HG03280 (cell line): ENCODE results near the gene RPS6KA2.

Experiments used
- ATAC-seq: cut with Tn5 transposase; IDR thresholded peaks from one replicate; pipeline ENCODE4 v1.9.1; 2021; ENCODE audit warnings: mild to moderate bottlenecking, moderate library complexity; ENCODE audit not compliant: unreplicated experiment

RPS6KA2 gene

GRCh38 chr6:166578536-166579236 lies 48.4 kb downstream of the RPS6KA2 start:
- no peak for ATAC-seq

DNA sequence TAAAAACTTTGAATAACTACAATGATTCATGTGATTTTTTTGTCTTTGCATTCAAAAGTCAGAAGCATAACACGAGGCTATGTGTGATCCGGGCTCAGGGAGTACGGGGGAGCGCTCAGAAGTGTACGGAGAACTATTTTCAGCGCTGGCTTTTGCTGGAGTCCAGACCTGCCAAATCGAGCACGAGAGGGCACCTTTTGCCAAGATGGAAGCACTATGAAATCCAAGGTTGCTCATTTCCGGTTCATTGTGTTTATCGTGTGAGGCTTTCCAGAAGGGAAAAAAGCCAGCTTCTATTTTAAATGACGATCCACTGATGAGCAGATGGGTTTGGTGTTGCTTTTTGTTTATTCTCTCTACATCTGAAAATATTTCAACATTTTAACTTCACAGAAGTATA lies 51.8 kb downstream of the RPS6KA2 start:
- no peak for ATAC-seq

DNA sequence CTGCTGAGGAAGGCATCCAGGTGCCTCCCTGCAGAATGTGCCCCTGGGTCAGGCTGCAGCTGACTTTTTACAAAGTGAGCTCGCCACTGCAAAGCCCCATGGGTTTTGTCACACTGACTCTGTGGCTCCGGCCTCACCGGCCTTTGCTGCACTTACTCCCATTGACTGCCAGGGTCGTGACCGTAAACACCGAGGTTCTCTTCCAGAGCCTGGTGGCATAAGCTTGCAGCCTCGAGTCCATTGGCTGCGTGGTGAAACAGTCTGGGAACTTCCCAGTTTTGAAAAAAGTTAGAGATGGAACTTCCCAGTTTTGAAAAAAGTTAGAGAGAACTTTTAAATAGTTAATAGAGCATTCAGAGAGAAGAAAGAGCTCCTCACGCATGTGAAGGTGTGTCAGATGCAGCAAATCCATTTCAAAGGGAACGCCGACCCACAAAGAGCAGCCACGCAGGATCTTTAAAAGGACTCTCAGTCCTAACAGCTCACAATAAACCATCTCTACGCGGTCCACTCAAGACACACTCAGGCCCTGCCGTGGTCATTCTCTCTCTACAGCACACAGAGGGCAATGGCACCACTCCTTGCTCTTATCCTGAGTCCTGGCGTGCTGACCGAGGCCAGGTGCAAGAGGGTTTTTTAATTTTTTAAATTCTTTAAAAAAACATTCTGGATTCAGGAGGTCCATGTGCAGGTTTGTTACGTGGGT lies 53.4 kb downstream of the RPS6KA2 start:
- ATAC-seq: no peak

DNA sequence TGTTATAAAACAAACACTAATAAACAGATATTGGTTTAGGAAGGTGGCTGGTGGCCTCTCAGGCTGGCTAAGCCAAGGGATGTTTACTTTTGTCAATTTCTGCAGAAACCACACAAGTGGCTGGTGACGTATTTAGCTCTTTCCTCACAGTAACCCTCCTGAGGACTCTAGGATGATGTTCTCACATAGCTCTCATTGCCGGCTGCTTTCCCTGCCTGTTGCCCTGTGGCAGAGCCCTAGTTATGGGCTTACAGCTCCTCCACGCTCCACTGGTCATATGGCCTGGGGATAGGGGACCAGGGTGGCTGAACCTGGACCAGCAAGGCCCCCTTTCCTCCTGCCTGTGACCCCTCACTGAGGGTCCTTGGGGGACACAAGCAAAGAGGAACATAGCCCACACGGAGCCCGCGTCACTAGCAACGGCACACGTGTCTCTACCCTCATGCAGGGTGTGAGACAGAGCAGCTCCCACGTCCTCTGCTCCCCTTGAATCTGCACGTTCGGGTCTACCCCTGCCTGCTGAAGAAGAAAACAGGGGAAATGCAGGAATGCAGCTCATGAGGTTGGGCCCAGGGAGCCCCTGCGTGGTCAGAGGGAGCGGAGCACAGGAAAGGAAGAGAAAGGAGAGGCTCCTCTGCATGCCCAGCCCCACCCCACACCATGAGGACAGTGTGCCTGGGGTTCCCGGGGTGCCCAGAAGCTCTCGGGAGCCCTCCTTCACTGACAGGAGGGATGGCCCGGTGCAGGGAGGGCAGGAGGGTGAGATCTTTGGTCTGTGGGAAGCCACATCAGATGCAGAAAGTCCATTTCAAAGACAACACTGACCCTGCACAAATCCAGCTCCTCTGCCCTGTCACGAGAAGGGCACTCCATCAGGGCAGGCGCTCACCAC lies 54.4 kb downstream of the RPS6KA2 start:
- no peak for ATAC-seq

DNA sequence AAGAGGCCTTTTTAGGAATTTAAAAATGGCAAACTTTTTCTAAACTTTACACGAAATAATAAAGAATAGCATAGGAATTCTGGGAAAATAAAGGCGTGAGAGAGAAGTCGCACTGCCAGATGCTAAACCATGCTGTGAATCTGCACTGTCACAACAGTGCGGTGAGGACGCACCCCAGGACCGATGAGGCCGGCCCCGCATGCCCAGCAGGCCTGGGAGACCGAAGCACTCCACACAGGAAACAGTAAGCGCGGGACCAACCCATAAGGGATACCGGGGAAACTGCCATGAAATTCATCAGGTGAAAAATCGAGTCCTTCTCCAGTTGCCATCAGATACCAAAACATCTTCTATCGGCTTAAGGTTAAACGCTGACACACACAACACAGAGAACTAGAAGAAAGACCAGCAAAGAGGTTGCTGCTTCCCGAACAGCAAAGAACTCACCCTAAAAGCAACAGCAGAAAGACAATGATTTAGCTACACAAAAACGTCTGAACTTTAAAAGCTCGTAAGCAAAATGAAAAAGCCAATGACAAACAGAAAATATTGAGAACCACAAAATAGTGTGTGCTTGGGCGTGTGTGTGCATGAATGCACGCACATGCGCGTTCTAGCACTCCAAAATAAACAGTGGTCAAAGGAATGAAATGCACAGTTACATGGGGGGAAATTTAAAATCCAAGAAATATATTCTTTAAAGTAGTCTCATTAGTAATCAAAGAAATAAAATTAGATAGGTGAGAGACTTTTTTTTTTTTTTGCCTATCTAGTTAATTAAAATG lies 55.9 kb downstream of the RPS6KA2 start:
- ATAC-seq: no peak

GRCh38 chr6:166569206-166569605 lies 57.8 kb downstream of the RPS6KA2 start:
- ATAC-seq: no peak

GRCh38 chr6:166567813-166568212 lies 59.2 kb downstream of the RPS6KA2 start:
- ATAC-seq: no peak

- ATAC-seq: no peak
These were observed 59.9 kb downstream of the RPS6KA2 start for GRCh38 chr6:166567107-166567506.

DNA sequence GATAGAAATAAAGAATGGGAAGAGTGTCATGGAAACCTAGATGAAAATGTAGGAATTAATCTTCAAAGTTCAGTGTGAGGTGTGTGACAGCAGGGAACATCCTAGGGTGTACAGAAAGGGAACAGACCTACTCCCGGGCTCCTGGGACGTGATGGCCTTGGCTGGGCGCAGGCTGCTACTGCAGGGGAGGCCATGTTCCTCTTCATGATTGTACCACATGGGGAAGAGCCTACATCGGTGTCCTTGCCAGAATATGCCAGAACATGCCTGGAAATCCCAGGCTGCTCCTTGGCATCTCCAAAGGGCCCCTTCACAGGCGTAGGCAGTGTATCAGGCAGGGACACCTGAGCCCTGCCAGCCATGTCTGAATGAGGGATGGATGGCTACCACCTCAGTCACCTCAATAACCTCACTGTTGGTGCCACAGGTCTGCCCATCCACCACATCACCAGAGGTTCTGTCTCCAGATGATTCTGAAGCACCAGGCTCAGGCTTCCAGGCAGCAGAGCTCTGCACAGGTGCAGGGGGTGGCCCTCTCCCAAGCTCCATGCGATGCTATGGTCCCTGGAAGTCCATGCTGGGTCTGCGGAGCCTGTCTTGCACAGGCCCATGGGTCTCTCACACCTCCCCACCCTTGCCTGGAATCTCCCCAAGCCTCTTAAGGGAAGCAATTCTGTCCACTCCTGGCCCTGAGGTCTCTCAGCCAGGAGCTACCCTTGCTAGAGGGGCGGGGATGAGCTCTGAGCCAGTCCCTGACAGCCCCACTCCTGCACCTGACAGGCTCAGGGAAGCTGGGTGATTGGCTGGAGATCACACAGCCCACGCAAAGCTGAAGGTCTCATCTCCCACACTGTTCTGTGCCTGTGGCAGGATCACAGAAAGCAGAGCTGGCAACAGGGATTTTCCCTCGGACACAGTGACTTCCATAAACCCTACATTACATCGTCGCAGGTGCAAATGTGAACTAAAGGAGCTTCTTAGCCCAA lies 60.7 kb downstream of the RPS6KA2 start:
- ATAC-seq: no peak

- no peak for ATAC-seq
These were observed 61.7 kb downstream of the RPS6KA2 start for GRCh38 chr6:166565084-166565967.

DNA sequence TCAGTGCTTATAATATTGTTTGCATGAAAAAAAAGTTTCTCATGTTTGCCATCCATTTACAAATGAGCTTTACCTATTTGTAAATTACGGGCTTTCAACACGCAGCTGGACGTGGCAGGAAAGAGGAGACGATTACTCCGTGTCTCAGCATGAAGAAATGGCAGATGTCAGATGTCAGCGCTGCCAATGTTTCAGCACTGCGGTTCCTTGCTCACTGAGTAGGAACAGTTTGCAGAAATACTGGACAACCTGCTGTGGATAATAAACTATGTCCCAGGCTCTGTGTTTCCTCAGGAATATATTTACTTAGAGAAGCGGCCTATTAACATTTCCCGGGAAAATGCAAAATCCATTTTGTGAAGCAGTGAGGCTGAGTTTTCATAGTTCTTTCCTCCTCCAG lies 63.2 kb downstream of the RPS6KA2 start:
- no peak for ATAC-seq

DNA sequence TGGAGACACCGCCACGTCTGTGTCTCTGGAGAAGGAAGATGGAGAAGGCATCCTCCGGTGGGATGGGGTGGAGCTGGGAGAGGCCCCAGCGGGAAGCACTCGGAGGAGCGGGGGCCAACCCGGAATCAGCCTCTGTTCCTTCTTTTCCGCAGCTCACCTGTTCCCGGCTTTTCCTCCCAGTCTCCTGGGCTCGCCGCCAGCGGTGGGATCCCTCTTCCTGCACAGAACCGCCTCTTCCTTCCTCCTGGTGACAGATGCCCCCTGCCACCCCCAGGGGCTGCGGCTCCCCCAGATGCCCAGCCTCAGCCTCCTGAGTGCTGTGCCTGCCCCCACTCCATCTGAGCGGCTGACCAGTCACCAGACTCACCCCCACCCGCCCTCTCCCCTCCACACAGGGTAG lies 63.9 kb downstream of the RPS6KA2 start:
- ATAC-seq: no peak

GRCh38 chr6:166562726-166563125 lies 64.3 kb downstream of the RPS6KA2 start:
- ATAC-seq: no peak

DNA sequence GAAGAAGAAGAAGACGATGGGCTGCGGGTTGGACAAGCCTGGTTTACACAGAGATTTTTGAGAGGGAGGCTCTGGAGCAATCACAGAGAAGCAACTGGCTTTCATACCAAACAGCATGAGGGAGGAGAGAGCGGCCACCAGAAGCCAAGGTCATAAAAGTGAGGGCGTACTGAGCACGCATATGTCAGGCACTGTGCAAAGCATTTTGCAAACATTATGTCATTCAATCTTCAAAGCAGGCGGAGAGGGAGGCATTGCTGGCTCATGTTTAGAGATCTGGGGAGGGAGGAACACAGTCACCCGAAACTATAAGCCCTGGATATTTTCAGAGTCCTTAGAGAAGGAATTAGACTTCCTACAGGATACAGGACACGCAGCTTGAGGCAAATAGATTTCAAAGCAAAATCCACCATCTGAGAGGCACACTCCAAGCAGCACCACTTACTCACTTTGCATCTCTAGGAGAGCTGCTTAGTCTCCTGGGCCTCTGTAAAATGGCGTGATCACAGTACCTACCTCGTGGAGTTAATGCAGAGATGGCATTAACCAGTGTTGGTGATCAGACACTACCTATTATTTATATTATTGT lies 65.2 kb downstream of the RPS6KA2 start:
- ATAC-seq: no peak

- no peak for ATAC-seq
These were observed 66.8 kb downstream of the RPS6KA2 start for GRCh38 chr6:166560222-166560621.

DNA sequence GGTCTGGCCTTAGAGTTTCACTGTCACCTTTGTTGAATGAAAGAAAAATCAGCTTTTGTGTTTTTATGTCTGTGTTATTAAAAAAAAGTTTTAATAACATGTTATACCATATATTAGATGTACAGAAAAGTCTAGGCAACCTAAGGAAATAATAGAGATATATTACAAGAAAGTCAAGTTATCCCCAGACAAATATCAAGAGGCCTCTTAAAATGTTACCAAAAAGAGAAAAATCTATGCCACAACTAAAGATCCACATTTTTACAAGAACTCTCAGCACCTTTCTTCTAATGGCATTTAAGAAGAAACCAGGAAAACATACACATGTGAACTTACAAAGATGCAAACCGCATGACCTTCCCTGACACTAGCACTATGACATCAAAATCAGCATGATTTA lies 67.4 kb downstream of the RPS6KA2 start:
- no peak for ATAC-seq

DNA sequence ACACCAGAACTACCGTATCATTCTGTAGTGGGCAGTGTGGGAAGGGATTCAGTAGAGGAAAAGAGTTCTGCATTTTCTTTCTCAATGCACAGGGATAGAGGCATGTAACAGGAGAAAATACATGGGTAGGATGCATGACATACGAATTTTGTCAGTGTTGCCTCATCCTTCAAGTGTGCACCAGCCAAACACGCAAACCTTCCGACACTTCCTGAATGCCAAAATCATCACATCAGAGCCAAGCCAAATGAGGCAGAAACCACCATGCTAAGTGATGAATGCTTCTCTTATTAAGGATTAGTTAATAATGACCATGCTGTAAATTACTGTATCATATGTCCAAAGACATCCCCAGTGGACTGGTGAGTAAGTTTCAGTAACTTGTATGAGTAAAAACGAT lies 67.8 kb downstream of the RPS6KA2 start:
- no peak for ATAC-seq
